DOHH2 (cell line): Measurements from ENCODE around the gene ATP8B4.

Source experiments
- EZH2phosphoT487 ChIP-seq: fragments of 200-600 bp; sonication (generic); IDR thresholded peaks from 2 replicates; pipeline ENCODE4 v1.6.1; 2017; ENCODE audit warnings: borderline replicate concordance, mild to moderate bottlenecking, antibody characterized with exemption, low read length, moderate library complexity, mixed read lengths
- TF ChIP-seq, protein P1 (sequence below): fragments of 200-600 bp; sonication (generic); IDR thresholded peaks from one replicate; pipeline ENCODE4 v1.5.1; 2014; ENCODE audit warnings: antibody characterized with exemption, mild to moderate bottlenecking, low read depth, low read length; ENCODE audit not compliant: poor library complexity, severe bottlenecking

DNA sequence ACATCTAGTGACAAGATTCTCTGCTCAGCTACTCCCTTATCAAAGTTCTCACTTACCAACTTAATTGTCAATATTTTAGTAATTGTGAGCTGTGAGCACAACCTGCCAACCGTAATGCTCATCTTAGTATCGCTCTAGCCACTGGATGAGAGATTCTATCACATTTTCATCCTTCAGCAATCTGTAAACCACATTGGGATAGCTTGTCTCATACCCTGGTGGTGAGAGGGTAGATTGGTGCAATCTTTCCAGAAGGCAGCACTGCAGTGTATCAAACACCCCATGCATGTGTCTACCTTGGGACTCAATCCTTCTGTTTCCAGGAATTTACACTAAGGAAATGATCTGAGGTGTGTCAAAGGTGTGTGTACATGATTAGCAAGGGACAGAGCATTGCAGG lies 18.9 kb upstream of the ATP8B4 start:
- TF ChIP-seq, protein P1, sequence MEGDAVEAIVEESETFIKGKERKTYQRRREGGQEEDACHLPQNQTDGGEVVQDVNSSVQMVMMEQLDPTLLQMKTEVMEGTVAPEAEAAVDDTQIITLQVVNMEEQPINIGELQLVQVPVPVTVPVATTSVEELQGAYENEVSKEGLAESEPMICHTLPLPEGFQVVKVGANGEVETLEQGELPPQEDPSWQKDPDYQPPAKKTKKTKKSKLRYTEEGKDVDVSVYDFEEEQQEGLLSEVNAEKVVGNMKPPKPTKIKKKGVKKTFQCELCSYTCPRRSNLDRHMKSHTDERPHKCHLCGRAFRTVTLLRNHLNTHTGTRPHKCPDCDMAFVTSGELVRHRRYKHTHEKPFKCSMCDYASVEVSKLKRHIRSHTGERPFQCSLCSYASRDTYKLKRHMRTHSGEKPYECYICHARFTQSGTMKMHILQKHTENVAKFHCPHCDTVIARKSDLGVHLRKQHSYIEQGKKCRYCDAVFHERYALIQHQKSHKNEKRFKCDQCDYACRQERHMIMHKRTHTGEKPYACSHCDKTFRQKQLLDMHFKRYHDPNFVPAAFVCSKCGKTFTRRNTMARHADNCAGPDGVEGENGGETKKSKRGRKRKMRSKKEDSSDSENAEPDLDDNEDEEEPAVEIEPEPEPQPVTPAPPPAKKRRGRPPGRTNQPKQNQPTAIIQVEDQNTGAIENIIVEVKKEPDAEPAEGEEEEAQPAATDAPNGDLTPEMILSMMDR = no peak
- no peak for TF ChIP-seq EZH2phosphoT487
